Posterior vena cava (tissue), 2 donors: Measurements from ENCODE around the gene VPS13D. TPM values are rescaled to one million over a fixed set of nuclear protein-coding genes. Genes with fewer than 3 reads are reported as not detected.

Source experiments
- DNase-seq: peaks from one replicate; pipeline ENCODE4 v3.0.0-alpha.2; 2020; ENCODE audit warnings: low spot score
- intact Hi-C, 2 donors: fragments of 100-400 bp; cut with DNase I; formaldehyde crosslinking; loops; one replicate each; pipeline versions ENCODE4 v1.14.1 to v1.14.2; 2022 to 2023
- total RNA-seq, 2 donors: library from RNA; stranded (reverse); fragmentation: NEBNext Ultra II Directional; extraction: Animal tissue kit (Norgen Biotek cat#: 25700); gene quantifications; one replicate each; pipeline ENCODE4 v1.2.1, GENCODE V29; 2021
- donor health status: DM: yes; HTN: yes; CAD: no.
- donor health status: DM: yes; HTN: yes; CAD: no.

Gene VPS13D
- total RNA-seq, 2 donors from 2014 or later, result 74.9 to 96.7 TPM

- intact Hi-C loops, result loop anchor here in 1 of 2 donors (1.0 kb wide), 1 partner anchor 47 kb away; no protein-coding TSS in a partner anchor
Observed at GRCh38 chr1:12406211-12407021, 176.6 kb downstream of the VPS13D start.

GRCh38 chr1:12407050-12407961 is 177.5 kb downstream of the VPS13D start:
- intact Hi-C loops, result no loop called here
- no peak for DNase-seq

More at GRCh38 chr1:12406211-12407021, 176.6 kb downstream of the VPS13D start:
- no peak for DNase-seq

- intact Hi-C loops, result no loop called here
- DNase-seq, result no peak
Observed at GRCh38 chr1:12407962-12408454, 178.2 kb downstream of the VPS13D start.

GRCh38 chr1:12408662-12409061 is 178.8 kb downstream of the VPS13D start:
- DNase-seq, result no peak
- intact Hi-C loops, result no loop called here

GRCh38 chr1:12409681-12410080 is 179.9 kb downstream of the VPS13D start:
- intact Hi-C loops, result no loop called here
- DNase-seq, result no peak

- intact Hi-C loops, result no loop called here
Observed at GRCh38 chr1:12410351-12410750, 180.5 kb downstream of the VPS13D start.

GRCh38 chr1:12411098-12411497 is 181.3 kb downstream of the VPS13D start:
- intact Hi-C loops, result no loop called here
- DNase-seq, result no peak

More at GRCh38 chr1:12410351-12410750, 180.5 kb downstream of the VPS13D start:
- no peak for DNase-seq

- DNase-seq, result no peak
- intact Hi-C loops, result no loop called here
Observed at GRCh38 chr1:12411747-12412146, 181.9 kb downstream of the VPS13D start.

GRCh38 chr1:12412439-12412838 is 182.6 kb downstream of the VPS13D start:
- intact Hi-C loops, result no loop called here

GRCh38 chr1:12413664-12414410 is 184.0 kb downstream of the VPS13D start:
- DNase-seq, result no peak
- intact Hi-C loops, result no loop called here

More at GRCh38 chr1:12412439-12412838, 182.6 kb downstream of the VPS13D start:
- DNase-seq, result no peak

GRCh38 chr1:12414444-12415018 is 184.7 kb downstream of the VPS13D start:
- intact Hi-C loops, result no loop called here
- no peak for DNase-seq

- no peak for DNase-seq
- intact Hi-C loops, result no loop called here
Observed at GRCh38 chr1:12415038-12415466, 185.2 kb downstream of the VPS13D start.

- DNase-seq, result no peak
- intact Hi-C loops, result no loop called here
Observed at GRCh38 chr1:12416101-12416500, 186.3 kb downstream of the VPS13D start.

- DNase-seq, result no peak
- intact Hi-C loops, result no loop called here
Observed at GRCh38 chr1:12416744-12417143, 186.9 kb downstream of the VPS13D start.

GRCh38 chr1:12417389-12417788 is 187.6 kb downstream of the VPS13D start:
- intact Hi-C loops, result no loop called here
- DNase-seq, result no peak

- no peak for DNase-seq
- intact Hi-C loops, result no loop called here
Observed at GRCh38 chr1:12420171-12420570, 190.3 kb downstream of the VPS13D start.

- DNase-seq, result no peak
- intact Hi-C loops, result no loop called here
Observed at GRCh38 chr1:12422488-12422887, 192.7 kb downstream of the VPS13D start.

- DNase-seq, result no peak
- intact Hi-C loops, result no loop called here
Observed at GRCh38 chr1:12424087-12424529, 194.3 kb downstream of the VPS13D start.

- intact Hi-C loops, result no loop called here
- DNase-seq, result no peak
Observed at GRCh38 chr1:12424793-12425192, 195.0 kb downstream of the VPS13D start.
